ENCODE results near the gene RNASE9.
A peak's percentile ranks its signal among the peaks of the same experiment; 100 is the strongest.

The RNASE9 gene

GRCh38 chr14:20557212-20557542 is 3.7 kb downstream of the RNASE9 start:
- Mint-ChIP-seq H3K36me3 (ENCODE audit: low read depth) (no peaks in the 10 kb centered on the region), H3K27ac (no peak overlapping the region), H3K27me3 (peaks cover 5% of the 10 kb centered on the region), H3K9me3 (no peaks in the 10 kb centered on the region), H3K4me1 (ENCODE audit: low read depth) (no peaks in the 10 kb centered on the region), H3K4me3 (no peak overlapping the region)

DNA sequence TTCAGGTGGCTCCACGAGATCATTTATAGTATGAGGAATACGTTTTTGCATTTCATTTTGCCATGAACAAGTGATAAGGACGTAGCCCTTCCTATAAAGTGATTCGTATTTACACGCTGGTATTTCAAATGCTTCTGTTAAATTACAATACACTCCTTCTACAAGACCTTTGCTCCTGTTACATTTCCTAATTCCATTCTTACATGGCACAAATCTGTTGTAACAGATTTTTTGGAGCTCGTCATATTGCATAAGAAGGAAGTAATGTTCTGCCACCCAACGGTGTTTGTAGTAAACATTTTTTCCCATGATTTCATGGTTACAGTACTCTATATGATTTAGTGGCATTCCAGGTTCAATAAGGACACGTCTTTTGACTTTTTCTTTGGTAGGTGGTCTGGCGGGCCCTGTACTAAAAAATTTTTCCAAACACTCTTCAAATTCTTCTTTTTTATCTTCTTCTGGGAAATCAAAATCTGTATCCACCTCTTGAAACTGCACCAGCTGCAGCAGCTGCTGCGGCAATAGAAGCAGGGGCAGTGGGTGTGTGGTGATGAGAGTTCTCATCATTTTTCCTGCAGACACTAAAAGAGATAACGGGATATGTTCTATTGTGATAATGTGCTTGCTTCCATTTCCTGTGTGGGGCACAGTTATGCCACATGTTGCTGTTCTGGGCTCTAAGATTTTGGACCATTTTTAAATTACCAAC is 4.2 kb downstream of the RNASE9 start:
- Mint-ChIP-seq H3K9me3 (no peaks in the 10 kb centered on the region), H3K4me1 (ENCODE audit: low read depth) (no peaks in the 10 kb centered on the region), H3K4me3 (no peak overlapping the region), H3K27me3 (peaks cover 5% of the 10 kb centered on the region), H3K27ac (no peak overlapping the region), H3K36me3 (ENCODE audit: low read depth) (no peaks in the 10 kb centered on the region)

DNA sequence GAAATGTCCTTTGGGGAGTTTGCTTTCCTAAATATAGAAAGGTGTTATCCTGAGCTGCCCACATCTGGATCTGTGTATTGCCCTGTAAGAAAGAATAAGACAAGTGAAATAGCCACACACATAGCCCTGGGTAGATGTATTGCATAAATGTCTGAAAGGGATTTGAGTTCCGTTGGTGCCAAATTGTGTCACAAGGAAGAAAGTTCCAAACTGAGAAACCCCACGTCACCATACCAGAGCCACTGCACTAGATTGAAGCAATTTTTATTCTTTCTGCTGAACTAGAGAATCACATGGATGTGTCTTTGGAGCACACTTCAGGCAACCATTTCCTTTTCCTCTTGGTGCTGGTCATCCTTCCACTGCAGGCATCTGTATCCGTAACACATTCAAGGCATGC is 5.0 kb downstream of the RNASE9 start:
- Mint-ChIP-seq H3K4me1 (ENCODE audit: low read depth) (no peaks in the 10 kb centered on the region), H3K9me3 (no peaks in the 10 kb centered on the region), H3K4me3 (no peak overlapping the region), H3K27me3 (peaks cover 5% of the 10 kb centered on the region), H3K36me3 (ENCODE audit: low read depth) (no peaks in the 10 kb centered on the region), H3K27ac (no peak overlapping the region)

DNA sequence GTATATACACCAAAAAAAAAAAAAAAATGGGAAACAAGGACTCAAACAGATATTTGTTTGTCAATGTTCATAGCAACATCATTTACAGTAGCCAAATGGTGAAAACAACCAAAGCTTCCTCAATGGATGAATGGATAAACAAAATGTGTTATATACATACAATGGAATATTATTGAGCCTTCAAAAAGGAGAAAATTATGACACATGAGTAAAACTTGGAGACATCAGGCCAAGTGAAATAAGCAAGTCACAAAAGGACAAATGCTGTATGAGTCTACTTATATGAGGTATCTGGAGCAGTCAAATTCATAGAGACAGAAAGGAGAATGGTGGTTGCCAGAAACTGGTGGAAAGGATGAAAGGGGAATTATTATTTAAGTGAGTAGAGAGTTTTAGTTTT is 7.8 kb downstream of the RNASE9 start:
- no peak overlapping the region for H3K4me3 Mint-ChIP-seq
- peaks cover 3% of the 10 kb centered on the region for H3K27me3 Mint-ChIP-seq
- H3K27ac Mint-ChIP-seq: no peak overlapping the region
- no peaks in the 10 kb centered on the region for H3K9me3 Mint-ChIP-seq
- no peaks in the 10 kb centered on the region for H3K4me1 Mint-ChIP-seq (ENCODE audit: low read depth)
- H3K36me3 Mint-ChIP-seq (ENCODE audit: low read depth): no peaks in the 10 kb centered on the region

- no peak overlapping the region for H3K27ac Mint-ChIP-seq
- H3K27me3 Mint-ChIP-seq: no peaks in the 10 kb centered on the region
- H3K4me3 Mint-ChIP-seq: no peak overlapping the region
- H3K9me3 Mint-ChIP-seq: no peaks in the 10 kb centered on the region
- H3K4me1 Mint-ChIP-seq (ENCODE audit: low read depth): no peaks in the 10 kb centered on the region
- H3K36me3 Mint-ChIP-seq (ENCODE audit: low read depth): no peaks in the 10 kb centered on the region
These were observed 9.2 kb downstream of the RNASE9 start for GRCh38 chr14:20551606-20552005.

DNA sequence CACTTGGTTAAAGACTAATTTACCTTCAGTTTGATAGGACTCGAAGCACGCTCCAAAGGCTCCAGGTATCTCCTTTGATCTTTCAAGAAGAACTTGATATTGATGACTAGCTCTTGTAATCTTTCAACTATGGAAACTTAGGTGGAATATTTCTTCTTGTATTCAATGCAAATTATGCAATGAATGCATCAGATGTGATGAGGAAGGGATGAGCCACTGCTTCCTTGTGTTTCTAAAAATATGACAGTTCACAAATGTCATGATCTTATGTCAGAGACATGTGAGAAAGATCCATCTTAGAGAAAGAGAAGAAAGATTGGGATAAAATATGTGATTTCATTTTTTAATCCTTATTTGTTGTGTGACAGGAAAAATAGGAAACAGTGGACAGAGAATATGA is 9.9 kb downstream of the RNASE9 start:
- H3K9me3 Mint-ChIP-seq: no peaks in the 10 kb centered on the region
- no peaks in the 10 kb centered on the region for H3K4me1 Mint-ChIP-seq (ENCODE audit: low read depth)
- no peak overlapping the region for H3K27ac Mint-ChIP-seq
- no peaks in the 10 kb centered on the region for H3K27me3 Mint-ChIP-seq
- H3K36me3 Mint-ChIP-seq (ENCODE audit: low read depth): no peaks in the 10 kb centered on the region
- H3K4me3 Mint-ChIP-seq: no peak overlapping the region

GRCh38 chr14:20548414-20549158 is 12.3 kb downstream of the RNASE9 start:
- no peaks in the 10 kb centered on the region for H3K4me1 Mint-ChIP-seq (ENCODE audit: low read depth)
- H3K27me3 Mint-ChIP-seq: peaks cover 10% of the 10 kb centered on the region
- no peak overlapping the region for H3K4me3 Mint-ChIP-seq
- no peaks in the 10 kb centered on the region for H3K36me3 Mint-ChIP-seq (ENCODE audit: low read depth)
- no peaks in the 10 kb centered on the region for H3K9me3 Mint-ChIP-seq
- H3K27ac Mint-ChIP-seq: no peak overlapping the region

GRCh38 chr14:20546877-20547276 is 14.0 kb downstream of the RNASE9 start:
- H3K36me3 Mint-ChIP-seq (ENCODE audit: low read depth): no peaks in the 10 kb centered on the region

GRCh38 chr14:20539906-20540305 is 20.9 kb downstream of the RNASE9 start:
- no peaks in the 10 kb centered on the region for H3K4me1 Mint-ChIP-seq (ENCODE audit: low read depth)
- peaks cover under 1% of the 10 kb centered on the region for H3K27me3 Mint-ChIP-seq
- H3K36me3 Mint-ChIP-seq (ENCODE audit: low read depth): no peaks in the 10 kb centered on the region
- no peak overlapping the region for H3K27ac Mint-ChIP-seq
- H3K9me3 Mint-ChIP-seq: no peaks in the 10 kb centered on the region
- no peak overlapping the region for H3K4me3 Mint-ChIP-seq

More at GRCh38 chr14:20546877-20547276, 14.0 kb downstream of the RNASE9 start:
- no peaks in the 10 kb centered on the region for H3K9me3 Mint-ChIP-seq
- H3K4me1 Mint-ChIP-seq (ENCODE audit: low read depth): no peaks in the 10 kb centered on the region
- no peak overlapping the region for H3K27ac Mint-ChIP-seq
- H3K27me3 Mint-ChIP-seq: peaks cover 10% of the 10 kb centered on the region
- no peak overlapping the region for H3K4me3 Mint-ChIP-seq

- H3K9me3 Mint-ChIP-seq: no peaks in the 10 kb centered on the region
- peaks cover 8% of the 10 kb centered on the region for H3K4me1 Mint-ChIP-seq (ENCODE audit: low read depth)
- H3K4me3 Mint-ChIP-seq: peak overlapping the region; percentile 12
- H3K27me3 Mint-ChIP-seq: no peaks in the 10 kb centered on the region
- H3K27ac Mint-ChIP-seq: peak overlapping the region; percentile 14
- no peaks in the 10 kb centered on the region for H3K36me3 Mint-ChIP-seq (ENCODE audit: low read depth)
These were observed 29.9 kb downstream of the RNASE9 start for GRCh38 chr14:20530771-20531571.

DNA sequence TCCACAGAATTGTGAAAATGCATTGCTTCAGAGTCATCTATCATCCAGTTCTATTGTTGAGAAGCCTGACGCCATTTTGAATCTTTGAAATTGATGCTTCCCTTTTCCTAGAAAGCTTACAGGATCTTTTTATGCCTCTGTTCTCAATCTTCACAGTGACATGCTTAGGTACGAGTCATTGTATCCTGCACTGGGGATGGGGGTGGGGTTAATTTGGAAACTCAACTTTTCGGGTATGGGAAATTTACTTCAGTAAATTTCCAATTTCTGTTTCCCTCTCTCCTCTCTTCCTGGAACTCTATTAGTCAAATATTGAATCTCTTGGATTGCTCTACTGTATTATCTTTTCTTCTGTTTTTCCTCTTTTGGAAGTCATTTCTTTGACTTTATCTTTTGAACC is 31.0 kb downstream of the RNASE9 start:
- Mint-ChIP-seq H3K4me3 (no peak overlapping the region), H3K36me3 (ENCODE audit: low read depth) (no peaks in the 10 kb centered on the region), H3K27ac (no peak overlapping the region), H3K9me3 (no peaks in the 10 kb centered on the region), H3K4me1 (ENCODE audit: low read depth) (peaks cover 8% of the 10 kb centered on the region), H3K27me3 (no peaks in the 10 kb centered on the region)

- Mint-ChIP-seq H3K4me1 (ENCODE audit: low read depth) (no peaks in the 10 kb centered on the region), H3K9me3 (no peaks in the 10 kb centered on the region), H3K27me3 (no peaks in the 10 kb centered on the region), H3K36me3 (ENCODE audit: low read depth) (no peaks in the 10 kb centered on the region), H3K4me3 (no peak overlapping the region), H3K27ac (no peak overlapping the region)
These were observed 36.8 kb downstream of the RNASE9 start for GRCh38 chr14:20524027-20524426.

DNA sequence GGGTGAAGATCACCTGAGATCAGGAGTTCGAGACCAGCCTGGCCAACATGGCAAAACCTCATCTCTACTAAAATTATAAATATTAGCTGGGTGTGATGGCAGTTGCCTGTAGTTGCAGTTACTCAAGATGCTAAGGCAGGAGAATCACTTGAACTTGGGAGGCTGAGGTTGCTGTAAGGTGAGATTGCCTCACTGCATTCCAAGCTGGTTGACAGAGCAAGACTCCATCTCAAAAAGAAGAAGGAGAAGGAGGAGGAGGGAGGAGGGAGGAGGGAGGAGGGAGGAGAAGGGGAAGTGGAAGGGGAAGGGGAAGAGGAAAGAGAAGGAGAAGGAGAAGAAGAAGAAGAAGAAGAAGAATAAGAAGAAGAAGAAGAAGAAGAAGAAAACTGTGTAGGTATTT is 38.5 kb downstream of the RNASE9 start:
- no peaks in the 10 kb centered on the region for H3K9me3 Mint-ChIP-seq
- no peaks in the 10 kb centered on the region for H3K4me1 Mint-ChIP-seq (ENCODE audit: low read depth)
- H3K27me3 Mint-ChIP-seq: no peaks in the 10 kb centered on the region
- H3K27ac Mint-ChIP-seq: no peak overlapping the region
- H3K36me3 Mint-ChIP-seq (ENCODE audit: low read depth): no peaks in the 10 kb centered on the region
- no peak overlapping the region for H3K4me3 Mint-ChIP-seq

- H3K27me3 Mint-ChIP-seq: no peaks in the 10 kb centered on the region
- no peak overlapping the region for H3K4me3 Mint-ChIP-seq
These were observed 43.9 kb downstream of the RNASE9 start for GRCh38 chr14:20516921-20517320.

DNA sequence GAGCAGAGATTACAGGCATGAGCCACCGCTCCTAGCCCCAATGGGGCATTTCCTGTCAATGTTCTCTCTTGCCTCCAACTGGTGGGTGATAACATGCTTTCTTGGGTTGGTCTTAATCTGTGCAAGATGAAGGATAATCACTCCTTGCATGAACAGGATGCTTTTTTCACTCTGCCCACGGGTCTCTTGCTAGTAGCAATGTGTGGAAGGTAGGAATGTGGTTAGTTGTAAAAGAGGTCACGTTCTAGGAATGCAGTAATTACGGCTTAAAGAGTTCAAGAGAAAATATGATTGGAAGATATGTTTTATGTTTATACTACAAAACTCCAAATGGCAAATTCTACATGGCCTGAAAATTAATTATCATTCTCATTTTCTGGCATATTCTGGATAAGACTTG is 45.0 kb downstream of the RNASE9 start:
- Mint-ChIP-seq H3K36me3 (ENCODE audit: low read depth) (no peaks in the 10 kb centered on the region), H3K9me3 (no peaks in the 10 kb centered on the region), H3K27me3 (no peaks in the 10 kb centered on the region), H3K27ac (no peak overlapping the region), H3K4me3 (no peak overlapping the region), H3K4me1 (ENCODE audit: low read depth) (no peaks in the 10 kb centered on the region)

More at GRCh38 chr14:20516921-20517320, 43.9 kb downstream of the RNASE9 start:
- Mint-ChIP-seq H3K9me3 (no peaks in the 10 kb centered on the region), H3K27ac (no peak overlapping the region), H3K36me3 (ENCODE audit: low read depth) (no peaks in the 10 kb centered on the region), H3K4me1 (ENCODE audit: low read depth) (no peaks in the 10 kb centered on the region)

Data from stimulated activated naive CD8-positive, alpha-beta T cell treated with anti-CD3 and anti-CD28 coated beads, Interleukin-15, Interleukin-2, amounts not matched to agents 100 ng/mL and 50 ng/mL, for 24 hours (primary cell).